GM18868 (cell line): ENCODE measurements around the gene KLHDC8B.
"Not testable (repeated sequence)": the region's sequence is repeated elsewhere in the genome, so short reads cannot be mapped to it uniquely, and the experiment has no call there.

Experiments used
- ATAC-seq: cut with Tn5 transposase; IDR thresholded peaks from one replicate; pipeline ENCODE4 v1.9.1; 2021; ENCODE audit warnings: mild to moderate bottlenecking, moderate library complexity; ENCODE audit not compliant: unreplicated experiment

Gene KLHDC8B

GRCh38 chr3:49181351-49181750 lies 10.0 kb downstream of the KLHDC8B start:
- no peak for ATAC-seq

- no peak for ATAC-seq
These were observed 11.3 kb downstream of the KLHDC8B start for GRCh38 chr3:49182682-49183081.

GRCh38 chr3:49183873-49184272 lies 12.5 kb downstream of the KLHDC8B start:
- ATAC-seq = no peak

- ATAC-seq = no peak
These were observed 20.3 kb downstream of the KLHDC8B start for GRCh38 chr3:49191741-49192140.

GRCh38 chr3:49198161-49198560 lies 26.8 kb downstream of the KLHDC8B start:
- no peak for ATAC-seq

GRCh38 chr3:49198611-49199230 lies 27.3 kb downstream of the KLHDC8B start:
- no peak for ATAC-seq

- ATAC-seq = no peak
These were observed 28.0 kb downstream of the KLHDC8B start for GRCh38 chr3:49199239-49199899.

GRCh38 chr3:49199900-49200281 lies 28.5 kb downstream of the KLHDC8B start:
- ATAC-seq = no peak

GRCh38 chr3:49213541-49213943 lies 42.1 kb downstream of the KLHDC8B start:
- ATAC-seq = no peak

GRCh38 chr3:49213998-49214397 lies 42.6 kb downstream of the KLHDC8B start:
- no peak for ATAC-seq

- not testable (repeated sequence) for ATAC-seq
These were observed 45.3 kb downstream of the KLHDC8B start for GRCh38 chr3:49216687-49217086.

- ATAC-seq = not testable (repeated sequence)
These were observed 45.7 kb downstream of the KLHDC8B start for GRCh38 chr3:49217108-49217507.

- no peak for ATAC-seq
These were observed 46.5 kb downstream of the KLHDC8B start for GRCh38 chr3:49217688-49218470.

GRCh38 chr3:49218471-49218989 lies 47.1 kb downstream of the KLHDC8B start:
- ATAC-seq = not testable (repeated sequence)

GRCh38 chr3:49219132-49219531 lies 47.7 kb downstream of the KLHDC8B start:
- no peak for ATAC-seq

- not testable (repeated sequence) for ATAC-seq
These were observed 49.7 kb downstream of the KLHDC8B start for GRCh38 chr3:49220985-49221563.

- ATAC-seq = no peak
These were observed 50.6 kb downstream of the KLHDC8B start for GRCh38 chr3:49222002-49222401.
